ENCODE data around the gene TALDO1.

Gene TALDO1

DNA sequence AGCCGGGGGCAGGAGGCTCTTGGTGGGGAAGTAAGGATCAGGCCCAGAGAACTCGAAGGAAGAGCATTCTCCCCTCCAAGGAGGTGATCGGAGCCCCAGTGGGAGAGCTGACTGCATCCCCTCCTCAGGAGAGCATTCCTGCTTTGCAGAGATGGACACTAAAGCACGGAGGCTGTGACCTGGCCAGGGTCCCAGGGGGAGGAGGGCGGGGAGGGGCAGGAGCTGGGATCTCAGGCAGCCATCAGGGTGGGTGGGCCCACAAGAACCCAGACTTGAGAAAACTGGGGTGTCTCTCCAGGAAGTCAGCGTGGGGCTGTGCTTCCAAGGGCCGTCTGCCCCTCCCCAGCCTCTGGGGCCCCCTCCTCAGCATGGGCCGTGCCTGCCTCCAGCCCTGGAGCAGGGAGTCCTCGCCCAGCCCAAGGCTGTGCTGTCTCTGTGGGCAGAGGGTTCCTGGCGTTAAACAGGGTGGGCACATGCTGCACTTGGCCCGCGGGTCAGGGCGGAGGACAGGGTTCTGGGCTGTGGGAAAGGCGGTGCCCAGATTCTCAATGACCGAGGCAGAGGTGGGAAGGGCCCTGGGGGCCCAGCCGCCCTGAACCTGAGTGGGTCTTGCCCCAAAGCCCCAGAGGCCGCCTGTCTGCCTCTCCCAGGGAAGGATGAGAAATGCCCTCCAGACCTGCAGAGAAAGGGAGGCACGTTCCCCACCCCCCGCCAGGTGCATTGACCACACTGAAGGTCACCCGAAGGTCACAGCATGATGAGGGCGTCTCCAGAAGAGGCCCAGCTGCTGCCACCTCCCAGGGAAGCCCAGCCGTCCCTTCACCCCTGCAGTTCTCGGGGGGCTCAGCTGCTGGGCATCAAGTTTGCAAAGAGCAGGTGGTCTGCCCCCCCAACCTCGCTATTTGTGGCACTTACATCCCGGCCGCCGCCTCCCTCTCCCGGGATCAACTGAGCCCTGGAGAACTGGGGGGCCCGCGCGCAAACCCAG is 42.0 kb downstream of the TALDO1 start:
- no peak for DNase-seq

DNA sequence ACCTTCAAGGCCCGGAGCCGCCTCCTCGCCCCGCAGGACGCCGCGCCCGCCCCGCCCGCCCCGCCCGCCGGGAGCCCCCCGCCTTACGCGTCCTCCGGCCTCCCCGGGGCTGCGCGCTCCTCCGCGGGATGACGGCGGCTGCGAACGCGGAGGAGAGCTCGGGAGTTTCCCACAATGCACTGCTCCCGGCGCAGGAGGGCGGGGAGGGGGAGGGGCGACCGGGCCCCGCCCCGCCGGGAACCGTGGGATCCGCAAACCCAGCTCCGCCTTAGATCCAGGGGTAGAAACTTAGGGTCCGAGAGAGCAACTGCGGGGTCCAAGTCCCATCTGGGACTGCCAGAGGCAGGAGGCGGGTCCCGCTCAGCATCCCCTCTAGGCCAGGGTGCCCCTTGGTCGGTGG is 42.7 kb downstream of the TALDO1 start, which contains the start of gene CEND1:
TSS of gene CEND1 (minus strand) at position 148 of the 400 bp plus-strand sequence. CDS start 1,514 bp downstream, outside the sequence.
- DNase-seq: no peak

- DNase-seq: no peak
These were observed 43.7 kb downstream of the TALDO1 start for GRCh38 chr11:790721-791564.

- no peak for DNase-seq
These were observed 44.6 kb downstream of the TALDO1 start for GRCh38 chr11:791658-792534.

GRCh38 chr11:792535-792821 is 45.2 kb downstream of the TALDO1 start:
- DNase-seq: no peak

- no peak for DNase-seq
These were observed 45.6 kb downstream of the TALDO1 start for GRCh38 chr11:792873-793272.

DNA sequence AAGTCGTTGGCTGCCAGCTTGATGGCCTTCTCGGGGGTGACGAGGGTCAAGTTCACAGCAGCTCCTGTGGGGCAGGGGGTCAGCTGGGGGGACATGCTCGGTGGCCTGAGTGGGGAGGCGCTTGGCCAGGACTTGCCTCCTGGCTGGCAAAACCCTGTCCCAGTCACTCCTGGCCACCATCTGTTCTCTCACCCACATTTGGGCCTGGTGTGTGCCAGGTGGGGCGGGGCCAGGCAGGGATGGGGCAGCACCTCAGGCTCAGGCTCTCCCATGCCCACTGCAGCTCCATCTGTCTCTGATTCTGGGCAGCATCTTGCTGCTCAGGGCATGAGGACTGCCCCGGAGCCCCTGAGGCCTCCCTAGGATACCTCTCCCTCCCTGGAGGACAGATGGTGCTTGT is 46.3 kb downstream of the TALDO1 start:
- no peak for DNase-seq

DNA sequence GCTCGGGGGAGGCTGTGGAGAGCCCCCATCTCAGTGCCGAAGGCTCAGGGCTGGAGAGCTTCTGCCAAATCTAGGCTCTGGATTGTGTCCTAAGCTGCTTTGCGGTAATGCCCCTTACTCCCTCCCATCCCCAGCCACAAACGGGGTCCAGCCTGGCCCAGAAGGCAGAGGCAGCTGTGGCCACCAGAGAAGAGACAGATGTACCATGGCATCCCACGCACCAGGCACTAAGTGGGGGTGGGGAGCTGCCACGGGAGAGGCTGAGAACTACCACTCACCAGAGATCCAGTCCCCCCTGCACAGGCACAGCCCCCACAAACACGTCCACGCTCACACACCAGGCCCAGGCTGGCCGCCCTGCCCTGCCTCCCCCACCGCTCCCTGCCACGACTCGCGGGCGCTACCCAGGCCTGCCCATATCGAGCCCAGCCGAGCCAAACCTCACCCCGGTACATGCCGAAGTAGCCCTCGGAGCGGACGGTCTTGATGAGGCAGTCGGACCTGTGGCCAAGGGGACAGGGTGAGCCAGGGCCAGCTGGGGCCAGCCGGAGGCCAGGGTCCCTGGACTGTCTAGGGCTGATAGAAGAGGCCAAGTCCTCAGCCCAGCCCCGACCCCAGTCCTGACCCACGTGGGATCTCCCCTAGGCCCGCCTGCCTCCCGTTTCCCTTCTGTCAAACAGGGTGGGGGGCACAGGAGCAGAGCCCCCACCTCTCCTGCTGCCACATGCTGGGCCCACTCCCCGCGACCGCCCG is 46.9 kb downstream of the TALDO1 start:
- DNase-seq: no peak

DNA sequence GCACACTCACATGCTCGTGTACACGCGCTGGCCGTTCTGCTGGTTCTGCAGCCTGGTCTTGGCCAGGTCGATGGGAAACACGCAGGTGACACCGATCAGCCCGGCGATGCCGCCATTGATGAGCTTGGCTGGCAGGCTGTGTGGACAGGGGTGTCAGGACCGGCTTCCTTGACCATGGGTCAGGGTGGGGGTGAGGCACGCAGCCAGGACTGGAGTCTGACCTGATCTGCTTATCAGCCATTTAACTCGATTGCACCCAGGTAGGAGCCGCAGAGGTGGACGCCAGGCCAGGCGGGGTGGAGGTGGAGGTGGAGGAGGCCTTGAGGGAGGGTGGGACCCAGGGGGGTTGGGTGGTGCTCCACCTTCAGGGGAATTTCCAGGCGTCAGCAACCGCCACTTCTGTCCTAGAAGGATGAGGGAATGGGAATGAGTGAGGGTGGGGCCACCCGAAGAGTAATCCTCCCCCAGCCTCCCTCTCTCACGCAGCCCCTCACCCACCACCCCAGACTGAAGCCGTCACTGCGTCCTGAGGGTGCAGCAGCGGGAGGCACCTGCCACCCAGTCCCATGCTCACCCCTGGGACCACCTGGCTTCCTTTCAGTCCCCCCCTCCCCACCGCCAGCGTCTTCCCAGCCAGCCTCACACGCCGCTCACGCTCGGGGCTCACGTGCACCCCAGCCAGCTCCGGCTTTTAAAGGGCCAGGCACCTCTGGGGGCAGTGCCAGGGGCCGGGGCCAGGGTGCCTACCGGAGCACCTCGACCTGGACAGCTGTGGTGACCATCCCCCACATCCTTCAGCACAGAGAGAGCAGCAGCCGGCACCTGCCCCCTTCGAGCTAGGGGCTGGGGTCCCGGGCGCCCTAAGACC is 47.7 kb downstream of the TALDO1 start:
- DNase-seq: no peak

DNA sequence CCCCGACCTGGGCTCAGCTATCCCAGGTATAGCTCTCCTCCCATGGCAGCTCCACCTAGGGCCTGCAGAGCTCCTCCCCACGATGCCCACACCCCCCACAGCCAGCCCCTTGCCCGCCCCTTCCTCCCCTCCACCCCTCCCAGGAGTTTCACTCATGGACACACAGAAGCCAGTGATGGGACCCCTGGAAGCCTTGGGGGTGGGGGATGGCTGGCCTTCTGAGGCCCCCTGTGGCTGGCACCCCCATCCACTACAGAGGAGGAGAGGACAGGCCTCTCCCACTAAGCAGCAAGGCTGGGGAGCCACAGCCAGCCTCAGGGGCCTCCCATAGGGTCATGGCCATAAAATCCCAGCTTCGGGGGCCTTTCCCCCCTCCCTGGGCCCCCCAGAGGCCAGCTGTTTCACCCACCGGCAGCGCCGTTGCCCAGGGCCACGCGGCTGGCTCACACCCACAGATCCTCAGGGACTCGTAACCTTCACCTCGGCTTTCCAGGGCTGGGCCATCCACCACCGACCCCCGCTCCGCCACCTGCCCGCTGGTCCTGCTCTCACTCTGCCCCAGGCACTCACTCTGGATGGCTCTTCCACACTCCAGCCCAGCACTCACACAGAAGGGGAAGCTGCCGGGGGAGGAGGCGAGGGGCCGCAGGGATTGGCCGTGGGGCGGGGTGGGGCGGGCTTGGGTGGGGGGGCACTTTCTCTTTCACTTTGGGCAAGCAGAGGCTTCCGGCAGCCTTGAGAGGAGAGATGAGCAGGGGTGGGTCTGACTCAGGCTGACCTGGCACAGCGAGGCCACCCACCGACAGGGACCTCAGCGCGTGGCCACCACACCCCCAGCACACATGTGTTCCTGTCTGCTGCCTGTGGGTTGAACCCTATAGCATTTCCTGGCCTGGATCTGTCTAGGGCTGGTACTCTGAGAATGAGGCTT is 48.6 kb downstream of the TALDO1 start:
- DNase-seq: peak; percentile 43

DNA sequence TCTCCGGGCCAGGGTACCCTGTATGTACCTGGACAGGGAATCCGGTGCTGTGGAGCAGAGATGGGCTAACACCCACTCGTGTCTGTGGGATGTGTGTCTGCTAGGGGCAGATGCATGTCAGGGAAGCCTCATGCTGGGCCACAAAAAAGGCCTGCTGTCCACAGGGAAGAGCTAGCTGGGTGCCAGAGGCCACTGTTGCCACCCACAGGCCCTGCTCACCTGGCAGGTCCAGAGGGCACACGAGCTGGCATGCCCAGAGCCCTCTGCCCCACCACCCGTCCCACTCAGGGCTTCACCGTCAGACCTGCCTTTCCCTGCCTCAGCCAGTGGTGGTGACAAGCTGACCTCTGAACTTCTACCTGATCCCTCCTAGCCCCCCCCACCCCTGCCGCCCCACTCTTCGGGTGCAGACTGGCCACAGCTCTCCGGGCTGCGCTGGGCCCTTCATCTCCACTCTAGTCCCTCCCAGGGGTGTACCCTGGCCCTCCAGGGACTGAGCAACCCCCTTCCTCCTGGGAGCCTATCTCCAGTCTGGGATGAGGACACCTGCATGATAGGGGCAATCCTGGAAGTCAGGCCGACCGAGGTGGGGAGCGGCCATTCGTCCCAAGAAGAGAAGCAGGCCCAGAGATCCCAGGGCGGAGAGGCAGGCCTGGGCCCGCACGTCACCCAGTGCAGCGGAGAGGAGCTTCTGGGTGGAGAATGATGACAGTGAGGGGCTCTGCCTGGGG is 49.5 kb downstream of the TALDO1 start:
- no peak for DNase-seq

GRCh38 chr11:797296-798092 is 50.2 kb downstream of the TALDO1 start:
- DNase-seq: peak; percentile 50

- DNase-seq: no peak
These were observed 50.9 kb downstream of the TALDO1 start, which contains the start of gene SLC25A22 for GRCh38 chr11:798093-798713. SLC25A22 (minus strand) TSS chr11:798281; CDS start chr11:795006, 3,275 bp downstream.

DNA sequence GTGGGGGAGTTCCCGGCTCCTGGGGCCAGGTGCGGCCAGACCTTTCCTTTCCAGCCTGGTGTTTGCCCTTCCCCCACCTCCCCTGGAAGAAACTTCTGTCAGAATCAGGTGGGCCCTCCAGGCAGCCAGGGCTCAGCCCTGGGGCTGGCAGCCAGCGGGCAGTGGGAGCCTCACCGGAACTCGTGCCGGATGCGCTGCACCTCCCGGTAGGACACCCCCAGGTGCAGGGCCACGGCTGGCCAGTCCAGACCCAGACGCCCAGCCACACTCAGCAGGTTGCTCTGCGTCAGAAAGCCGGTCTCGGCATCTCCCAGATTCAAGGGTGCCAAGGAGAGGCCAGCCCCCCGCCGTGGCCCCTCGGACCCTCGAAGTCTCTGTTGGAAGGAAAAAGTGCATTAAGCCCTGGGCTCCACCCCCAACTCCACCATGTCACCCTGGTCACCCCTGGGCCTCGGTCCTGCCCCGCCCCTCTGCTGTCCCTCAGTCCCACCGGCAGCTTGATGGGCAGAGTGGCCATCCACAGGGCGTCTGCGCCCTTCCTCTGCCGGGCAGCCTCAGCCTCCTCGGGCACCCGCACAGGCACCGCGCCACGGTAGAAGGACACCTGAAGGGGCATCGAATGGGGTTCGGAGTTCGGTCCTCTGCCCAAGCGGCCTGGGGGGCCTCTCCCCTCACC is 52.5 kb downstream of the TALDO1 start:
- DNase-seq: no peak

GRCh38 chr11:800473-800872 is 53.2 kb downstream of the TALDO1 start:
- DNase-seq: no peak

- no peak for DNase-seq
These were observed 54.0 kb downstream of the TALDO1 start for GRCh38 chr11:801097-801780.

All from DMS79 treated with DMSO at 0.1 percent for 48 hours (cell line).